H1 (cell line): ENCODE data around the gene TNFRSF13B. TPM values are rescaled to one million over a fixed set of nuclear protein-coding genes. Genes with fewer than 3 reads are reported as not detected.

ENCODE experiments used
- RAD21 ChIP-seq, 2 experiments: IDR thresholded peaks in 1 of 2; conservative IDR thresholded peaks in 1 of 2; 2 replicates each; pipeline ENCODE4 v1.6.1; 2011; ENCODE audit warnings: low read depth in 2 of 2, low read length in 2 of 2, improper control_type of control experiment in 1 of 2, inconsistent platforms in 1 of 2, mild to moderate bottlenecking in 1 of 2, moderate library complexity in 1 of 2
- polyA plus RNA-seq, 7 experiments: library from polyadenylated mRNA; depleted of rRNA in 3 of 7; stranded (reverse) in 5 of 7; unstranded in 2 of 7; fragments of >200 nt in 5 of 7; fragments of 200-250 nt in 2 of 7; gene quantifications; 1 replicate in 5 of 7; 2 replicates in 1 of 7; 4 replicates in 1 of 7; pipeline versions ENCODE4 v1.2.1 to v1.2.3, GENCODE V29; 2011 to 2013; ENCODE audit warnings: missing spikeins in 2 of 7, mixed read lengths in 2 of 7
- total RNA-seq: library from RNA; stranded (reverse); fragmentation: NEBNext Ultra II Directional; extraction: Animal tissue kit (Norgen Biotek cat#: 25700); gene quantifications from 2 replicates; pipeline ENCODE4 v1.2.1, GENCODE V29; 2021

TNFRSF13B gene
- total and polyA plus RNA-seq, 2 of the 8 experiments (the other 6 are each of a cell fraction or from before 2014, with no cell fraction given), result not detected

DNA sequence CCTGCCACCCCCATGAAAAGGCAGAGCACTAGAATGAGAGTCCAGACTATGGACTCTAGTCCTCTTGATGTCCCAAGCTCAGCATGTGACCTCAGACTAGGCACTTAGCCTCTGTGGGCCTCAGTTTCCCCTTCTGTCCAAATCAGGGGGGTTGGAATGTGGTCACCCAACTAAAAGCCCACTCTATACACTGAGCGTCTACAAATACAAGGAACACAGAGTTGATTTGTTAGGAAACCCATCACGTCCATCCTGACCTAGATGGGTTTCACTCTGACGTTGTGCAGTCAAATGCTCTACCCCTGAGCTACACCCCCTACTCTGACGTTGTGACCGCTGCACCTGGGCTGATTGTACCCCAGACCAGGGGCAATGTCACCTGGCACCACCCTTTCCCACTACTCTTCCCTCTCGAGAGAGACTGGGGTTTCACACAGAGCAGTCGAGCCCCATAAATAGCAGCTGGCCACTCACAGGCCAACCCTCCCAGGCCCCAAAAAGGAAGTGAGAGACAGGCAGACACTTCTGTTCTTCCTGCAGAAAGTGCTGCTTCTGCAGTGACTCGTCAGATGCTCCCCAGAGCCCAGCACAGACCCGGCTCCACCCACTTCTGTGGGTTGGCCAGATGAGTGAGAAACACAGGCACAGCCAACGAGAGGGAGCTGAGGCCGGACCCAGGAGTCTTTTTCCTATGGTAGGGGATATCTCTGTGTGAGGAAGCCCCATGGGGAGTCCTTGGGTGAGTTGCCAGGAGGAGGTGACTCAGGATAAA, 16.1 kb upstream of the TNFRSF13B start (continued):
- TF ChIP-seq RAD21 (IDR thresholded peaks at IDR 0.05 in 1 of 2, conservative IDR thresholded peaks at IDR 0.05 in 1 of 2; ENCODE audit: low read depth in 2 of 2, low read length in 2 of 2), result no peak
